ENCODE measurements around the gene SPTLC3.

GRCh38 chr20:12989586-12990115, 19.1 kb upstream of the SPTLC3 start:
- TF ChIP-seq CTCF (conservative IDR thresholded peaks at IDR 0.05 in 1 of 2, IDR thresholded peaks at IDR 0.05 in 1 of 2; ENCODE audit: extremely low read depth in 1 of 2, insufficient read depth in 1 of 2, low read depth in 1 of 2, low read length in 2 of 2): no peak
- TF ChIP-seq EZH2 (IDR thresholded peaks at IDR 0.05; ENCODE audit: borderline replicate concordance, low read length): no peak

All from mammary epithelial cell (primary cell).